HG03108 (cell line): Measurements from ENCODE around the gene TREML4.

ENCODE experiments used
- ATAC-seq: cut with Tn5 transposase; IDR thresholded peaks from one replicate; pipeline ENCODE4 v1.9.1; 2021; ENCODE audit warnings: moderate library complexity; ENCODE audit not compliant: unreplicated experiment

TREML4 gene

GRCh38 chr6:41252401-41253169 is 24.4 kb downstream of the TREML4 start:
- no peak for ATAC-seq

DNA sequence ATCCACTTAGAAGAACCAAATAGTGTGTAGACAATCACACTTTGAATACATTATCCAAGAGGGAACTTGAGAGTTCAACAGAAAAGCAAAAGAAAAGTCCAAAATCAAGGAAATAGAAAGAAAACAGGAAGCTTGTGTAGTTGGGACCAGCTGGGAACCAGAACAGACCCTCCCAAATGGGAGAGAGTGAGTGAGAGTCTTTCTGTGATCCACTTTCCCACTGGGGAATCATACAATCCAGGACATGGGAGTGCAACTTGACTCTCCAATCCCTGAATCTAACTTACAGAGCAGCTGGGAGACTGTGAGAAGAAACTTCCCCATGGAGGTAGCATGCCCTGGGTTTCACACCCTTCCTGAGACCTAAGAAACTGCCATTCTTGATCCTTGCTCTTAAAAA is 27.0 kb downstream of the TREML4 start:
- ATAC-seq = no peak

DNA sequence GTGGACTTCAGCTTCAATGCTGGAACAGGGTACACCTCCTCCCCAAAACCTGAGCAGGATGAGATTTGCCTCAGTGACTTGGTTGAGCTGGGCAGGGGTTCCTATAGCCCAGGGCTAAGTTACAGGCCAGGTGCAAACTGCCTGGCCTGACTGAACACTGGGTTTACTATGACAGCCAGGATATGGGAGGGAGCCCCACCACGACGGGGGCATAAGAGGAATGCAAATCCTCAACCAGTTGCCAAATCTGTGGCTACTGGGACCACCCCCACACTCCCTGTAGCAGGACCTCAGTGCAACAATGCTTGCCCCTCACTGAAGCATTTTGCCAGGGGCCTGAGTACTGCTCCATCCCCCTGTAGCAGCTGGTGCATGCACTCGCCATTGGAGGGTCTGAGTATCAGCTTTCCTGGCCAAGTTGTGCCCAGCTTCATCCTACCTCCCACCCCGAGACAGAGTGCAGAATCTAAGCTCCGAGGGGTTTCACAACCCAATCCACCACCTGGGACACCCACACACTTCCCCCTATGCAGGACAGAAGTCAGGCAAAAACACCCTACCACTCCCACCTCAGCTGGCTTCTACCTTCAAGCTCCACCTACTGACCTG is 27.6 kb downstream of the TREML4 start:
- ATAC-seq = no peak

DNA sequence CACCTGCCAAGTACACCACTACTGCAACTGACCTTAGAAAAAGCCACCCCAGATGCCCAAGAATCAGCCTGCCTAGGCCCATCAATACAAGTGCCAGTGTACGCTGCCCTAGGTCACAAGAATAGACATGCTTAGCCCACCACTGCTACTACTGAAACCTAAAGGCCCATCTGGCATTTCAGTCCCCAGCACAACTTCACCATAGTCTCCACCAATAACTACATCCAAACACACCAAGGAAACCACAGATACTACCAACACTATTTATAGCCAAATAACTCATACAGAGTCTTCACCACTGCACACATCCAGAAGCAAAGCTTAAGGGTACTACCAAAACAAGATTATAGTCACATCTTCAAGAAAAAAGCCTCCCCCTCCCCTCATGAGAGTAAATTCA is 28.2 kb downstream of the TREML4 start:
- ATAC-seq = peak; percentile 73

DNA sequence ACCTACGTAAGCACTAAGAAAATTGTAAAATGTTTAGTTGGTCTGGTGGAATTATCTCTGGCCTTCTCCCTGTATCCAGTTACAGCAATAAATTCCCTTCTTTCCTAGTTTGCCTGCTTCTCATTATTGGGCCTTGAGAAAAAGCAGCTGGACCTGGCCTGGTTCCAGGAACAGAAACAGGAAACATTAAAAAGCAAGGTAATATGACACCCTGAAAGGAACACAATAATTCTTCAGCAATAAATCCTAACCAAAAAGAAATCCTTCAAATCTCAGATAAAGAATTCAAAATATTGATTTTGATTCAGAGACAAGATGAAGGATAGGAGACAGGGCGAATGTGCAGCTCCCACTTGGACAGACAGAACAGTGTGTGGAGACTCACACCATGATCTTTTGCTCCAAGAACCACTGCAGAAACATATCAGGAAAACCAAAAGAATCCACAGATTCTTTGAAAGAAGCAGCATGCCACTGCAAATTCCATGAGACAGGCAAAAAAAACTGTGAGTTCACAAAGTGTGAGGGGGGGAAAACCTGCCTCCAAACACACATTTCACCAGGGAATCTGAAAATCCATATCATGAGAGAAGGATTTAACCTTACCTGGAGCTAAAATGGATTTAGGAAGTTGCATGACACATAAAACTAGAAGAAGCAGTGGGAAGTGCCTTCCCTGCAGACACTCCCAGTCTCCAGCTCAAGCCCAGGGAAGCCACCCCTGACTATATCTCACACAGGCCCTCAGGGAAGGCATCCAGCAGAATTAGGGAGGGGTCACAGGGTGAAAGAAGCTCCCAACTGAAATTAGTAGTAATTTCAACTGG is 29.4 kb downstream of the TREML4 start:
- no peak for ATAC-seq

DNA sequence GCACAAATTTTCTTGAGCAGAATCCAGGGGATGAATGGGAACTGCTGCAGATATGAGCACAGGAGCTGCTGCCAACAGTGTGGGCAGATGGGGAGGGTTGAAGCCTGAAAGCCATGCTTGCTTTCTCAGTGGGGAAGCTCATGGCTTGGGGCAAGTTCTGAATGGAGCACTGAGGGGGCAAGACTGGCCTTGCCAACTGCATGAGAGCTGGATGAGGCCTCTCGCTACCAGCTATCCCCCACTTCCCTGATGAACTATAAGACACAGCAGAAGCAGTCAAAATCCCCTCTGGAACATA is 30.0 kb downstream of the TREML4 start:
- ATAC-seq = no peak

DNA sequence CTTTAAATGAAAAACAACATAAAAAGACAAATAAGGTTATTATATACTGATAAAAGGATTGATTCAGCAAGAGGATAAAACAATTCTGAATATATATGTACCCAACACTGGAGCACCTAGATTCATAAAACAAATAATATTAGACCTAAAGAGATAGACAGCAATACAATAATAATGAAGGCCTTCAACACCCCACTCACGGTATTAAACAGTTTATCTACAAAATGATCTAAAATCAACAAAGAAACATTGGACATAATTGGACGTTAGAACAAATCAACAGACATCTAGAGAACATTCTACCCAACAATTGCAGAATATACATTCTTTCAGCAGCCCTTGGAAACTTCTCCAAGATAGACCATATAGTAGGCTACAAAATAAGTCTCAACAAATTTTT is 34.3 kb downstream of the TREML4 start:
- ATAC-seq = no peak

- no peak for ATAC-seq
Measured at GRCh38 chr6:41263267-41263666, 35.1 kb downstream of the TREML4 start.

GRCh38 chr6:41266541-41266940 is 38.4 kb downstream of the TREML4 start:
- ATAC-seq = no peak

DNA sequence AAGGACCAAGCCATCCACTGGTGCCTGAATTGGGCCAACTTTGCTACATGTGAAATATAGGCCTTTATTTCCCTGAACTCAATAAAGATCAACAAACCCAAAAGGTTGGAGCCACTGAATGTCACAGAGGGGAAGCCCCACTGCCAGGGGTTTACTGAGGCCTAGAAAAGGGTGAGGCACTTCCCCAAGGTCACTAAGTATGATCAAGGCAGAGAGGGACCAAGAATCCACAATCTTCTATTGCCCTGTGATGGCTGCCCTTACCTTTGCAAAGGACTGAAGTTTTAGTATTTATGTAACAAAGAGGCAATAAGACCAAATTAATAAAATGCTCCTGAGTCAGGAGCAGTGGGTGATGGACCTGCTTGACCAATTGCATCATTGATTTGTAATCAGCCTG is 40.3 kb downstream of the TREML4 start:
- ATAC-seq = no peak

- no peak for ATAC-seq
Measured at GRCh38 chr6:41269166-41269565, 41.0 kb downstream of the TREML4 start.

- ATAC-seq = no peak
Measured at GRCh38 chr6:41269716-41270115, 41.6 kb downstream of the TREML4 start.

DNA sequence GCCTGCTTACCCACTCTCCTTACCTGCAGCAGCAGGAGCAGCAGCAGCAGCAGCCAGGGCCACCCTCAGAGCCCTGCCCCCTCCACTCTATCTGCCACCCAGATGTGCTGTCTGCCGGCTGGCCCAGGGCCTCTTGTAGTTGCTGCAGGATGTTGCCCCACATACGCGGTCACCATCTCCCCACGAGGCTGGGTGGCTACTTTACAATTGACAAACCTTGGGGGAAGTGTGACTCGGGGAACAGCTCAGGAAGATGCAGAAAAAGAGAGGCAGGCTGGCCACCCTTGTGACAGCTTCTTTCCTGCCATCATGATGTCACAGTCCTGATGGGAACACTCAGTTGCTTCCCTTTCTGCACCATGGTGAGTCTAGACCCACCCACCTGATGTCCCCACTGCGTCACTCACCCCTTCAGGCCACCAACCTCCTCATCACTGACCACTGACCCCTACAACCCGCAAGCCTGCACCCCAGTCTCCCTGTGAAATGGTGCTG is 43.8 kb downstream of the TREML4 start:
- no peak for ATAC-seq

GRCh38 chr6:41272591-41273240 is 44.6 kb downstream of the TREML4 start:
- ATAC-seq = no peak

DNA sequence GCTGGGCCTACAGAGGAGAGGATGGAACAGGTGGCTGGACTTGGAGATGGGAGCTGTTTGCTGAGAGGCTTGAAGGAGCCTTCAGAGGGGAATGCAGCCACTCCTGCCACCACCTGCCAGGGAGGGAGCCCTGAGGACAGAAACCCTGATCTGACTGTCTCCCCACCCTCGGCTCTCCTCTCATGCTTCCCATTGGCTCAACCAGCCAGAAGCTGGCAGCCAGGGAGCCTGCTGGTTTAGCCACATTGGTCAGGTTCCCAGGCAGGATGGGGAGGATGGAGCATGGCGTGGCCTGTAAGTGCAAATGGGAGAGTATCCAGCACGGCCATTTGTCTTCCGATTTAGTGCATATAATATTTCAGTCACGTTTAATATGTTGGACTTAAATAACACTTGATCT is 45.6 kb downstream of the TREML4 start:
- ATAC-seq = no peak

GRCh38 chr6:41274256-41274655 is 46.1 kb downstream of the TREML4 start:
- ATAC-seq = no peak

- ATAC-seq = no peak
Measured at GRCh38 chr6:41275489-41275888, 47.3 kb downstream of the TREML4 start.

DNA sequence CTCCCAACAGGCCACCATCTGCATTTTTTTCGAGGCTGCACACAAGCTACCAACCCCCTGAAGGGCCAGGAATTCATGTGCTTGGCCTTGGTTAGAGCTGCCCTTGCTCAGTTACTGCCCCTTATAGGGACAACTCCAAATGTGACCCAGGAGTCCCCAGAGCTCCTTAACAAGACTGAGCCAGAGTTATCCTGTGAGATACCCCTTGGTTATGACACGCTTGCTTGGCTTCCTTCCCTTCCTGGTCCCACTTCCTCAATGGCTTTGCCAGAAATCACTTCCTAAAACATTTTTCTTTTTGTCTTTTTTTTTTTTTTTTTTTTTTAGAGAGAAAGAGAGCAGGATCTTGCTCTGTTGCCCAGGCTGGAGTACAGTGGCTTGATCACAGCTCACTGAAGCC is 49.5 kb downstream of the TREML4 start:
- ATAC-seq = no peak

DNA sequence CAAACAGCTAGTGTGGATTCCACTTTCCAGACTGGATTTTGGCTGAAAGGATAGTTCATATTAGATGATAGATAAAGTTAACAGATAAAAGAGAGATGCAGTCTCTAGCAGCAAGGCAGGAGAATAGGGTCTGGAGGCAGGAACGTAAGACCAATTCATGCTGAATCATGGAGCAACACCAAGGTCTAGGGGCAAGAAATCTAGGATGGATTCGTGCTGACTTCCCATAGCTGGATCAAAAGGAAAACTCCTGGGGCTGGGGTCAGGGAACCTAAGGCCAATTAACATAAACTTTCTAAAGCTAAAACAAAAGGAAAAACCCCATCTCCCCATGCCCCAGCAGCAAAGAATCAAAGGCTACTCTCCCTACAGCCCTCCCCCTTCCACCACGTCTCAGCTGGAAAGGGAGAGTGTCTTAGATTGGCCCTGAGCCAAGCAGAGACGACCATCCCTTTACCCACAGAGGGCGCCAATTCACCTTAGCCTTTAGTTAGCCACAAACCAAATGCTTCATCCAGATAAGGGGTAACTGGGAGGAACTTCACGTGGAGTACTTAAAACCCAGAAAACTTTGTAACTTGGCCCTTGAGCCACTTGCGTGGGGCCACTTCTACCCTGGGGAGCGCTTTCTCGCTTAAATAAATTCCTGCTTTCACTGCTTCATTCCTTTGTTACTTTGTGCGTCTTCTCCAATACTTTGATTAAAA is 50.7 kb downstream of the TREML4 start:
- ATAC-seq = no peak

DNA sequence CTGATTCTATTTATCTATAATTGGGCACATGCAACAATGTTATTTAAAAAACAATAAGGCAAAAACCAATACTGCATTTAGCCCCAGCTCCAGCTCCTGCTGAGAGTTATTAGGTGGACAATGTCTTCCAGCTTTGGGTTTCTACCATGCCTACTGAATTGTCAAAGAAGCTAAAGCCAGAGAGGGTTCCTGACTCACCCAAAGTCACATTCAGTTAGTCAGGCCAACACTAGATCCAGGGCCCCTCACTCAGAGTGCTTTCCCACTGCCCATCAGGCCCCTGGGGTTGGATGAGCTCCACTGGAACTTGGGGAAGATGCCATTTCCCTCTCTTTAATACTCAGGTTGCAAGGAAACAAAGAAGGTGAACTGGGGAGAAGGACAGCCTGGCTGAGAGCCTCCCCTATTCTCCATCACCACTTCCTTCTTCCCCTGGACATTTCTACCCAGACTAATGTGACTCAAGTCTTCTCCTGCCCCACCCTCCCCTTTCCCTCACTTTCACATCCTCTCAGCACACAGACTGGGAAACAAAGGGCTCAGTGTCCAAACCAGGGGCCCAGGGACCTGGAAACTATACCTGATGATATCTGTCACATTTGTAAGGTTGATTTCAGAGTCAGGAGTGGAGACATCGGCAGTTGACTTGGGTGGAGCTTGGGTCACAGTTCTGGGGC is 52.4 kb downstream of the TREML4 start:
- no peak for ATAC-seq
